ENCODE results near the gene KCNQ5.

KCNQ5 gene

GRCh38 chr6:72819609-72820008, 197.7 kb downstream of the KCNQ5 start:
- H3K79me2 ChIP-seq (ENCODE audit: control insufficient read depth, insufficient read depth, low read length, poor library complexity): peaks cover 2% of the 10 kb centered on the region
- WGBS (ENCODE audit: extremely low coverage, insufficient coverage, insufficient read length): no CpG with 5 or more reads among the region's 2 CpGs
- H4K91ac ChIP-seq (ENCODE audit: low read depth, low read length): no peak overlapping the region
- no peaks in the 10 kb centered on the region for H3K27me3 ChIP-seq (ENCODE audit: insufficient read depth, low read length)
- H2BK5ac ChIP-seq (ENCODE audit: low read depth, low read length, poor library complexity): peak overlapping the region; percentile 52
- no peaks in the 10 kb centered on the region for H3K36me3 ChIP-seq (ENCODE audit: control insufficient read depth in 1 of 2, insufficient read depth in 2 of 2, low read length in 2 of 2)
- no peak overlapping the region for H4K8ac ChIP-seq (ENCODE audit: low read depth, low read length)
- no peaks in the 10 kb centered on the region for H3K9me3 ChIP-seq (ENCODE audit: insufficient read depth, low read depth, low read length)
- H2AFZ ChIP-seq (ENCODE audit: insufficient read depth, low read length, poor library complexity): no peak overlapping the region
- DNase-seq: peak; percentile 79 to 87
- no peak overlapping the region for H2AK5ac ChIP-seq (ENCODE audit: low read length)
- H3K9ac ChIP-seq (ENCODE audit: low read length): no peak overlapping the region
- no peak overlapping the region for H3K4ac ChIP-seq (ENCODE audit: low read depth, low read length)
- H3K18ac ChIP-seq (ENCODE audit: low read length): no peak overlapping the region
- H3K27ac ChIP-seq (ENCODE audit: low read depth, low read length): peak overlapping the region; percentile 43
- H3K4me1 ChIP-seq (ENCODE audit: control insufficient read depth in 1 of 2, insufficient read depth in 2 of 2, low read length in 2 of 2): peaks cover 12 to 18% of the 10 kb centered on the region in 2 experiments
- no peak overlapping the region for H3K4me2 ChIP-seq (ENCODE audit: low read length)
- peaks cover 6% of the 10 kb centered on the region for H3K79me1 ChIP-seq (ENCODE audit: low read length)
- no peak overlapping the region for H4K12ac ChIP-seq (ENCODE audit: low read depth, low read length)
- no peak overlapping the region for H3K14ac ChIP-seq (ENCODE audit: low read length)
- H3K23ac ChIP-seq (ENCODE audit: low read length): no peak overlapping the region
- H2BK12ac ChIP-seq (ENCODE audit: low read length): no peak overlapping the region
- H3K4me3 ChIP-seq (ENCODE audit: low read depth, low read length): no peak overlapping the region
- no peak overlapping the region for H2BK120ac ChIP-seq (ENCODE audit: insufficient read depth, low read length, poor library complexity)

- Histone ChIP-seq H4K91ac (ENCODE audit: low read depth, low read length) (peak overlapping the region; percentile 43), H3K79me2 (ENCODE audit: control insufficient read depth, insufficient read depth, low read length, poor library complexity) (peaks cover 2% of the 10 kb centered on the region), H2AK5ac (ENCODE audit: low read length) (no peak overlapping the region), H3K27me3 (ENCODE audit: insufficient read depth, low read length) (no peaks in the 10 kb centered on the region), H3K14ac (ENCODE audit: low read length) (no peak overlapping the region), H2BK5ac (ENCODE audit: low read depth, low read length, poor library complexity) (no peak overlapping the region), H4K8ac (ENCODE audit: low read depth, low read length) (no peak overlapping the region), H2AFZ (ENCODE audit: insufficient read depth, low read length, poor library complexity) (no peak overlapping the region), H3K36me3 (ENCODE audit: control insufficient read depth in 1 of 2, insufficient read depth in 2 of 2, low read length in 2 of 2) (no peaks in the 10 kb centered on the region), H2BK12ac (ENCODE audit: low read length) (no peak overlapping the region), H3K18ac (ENCODE audit: low read length) (no peak overlapping the region), H3K9ac (ENCODE audit: low read length) (no peak overlapping the region), H3K27ac (ENCODE audit: low read depth, low read length) (peak overlapping the region; percentile 43), H3K4me2 (ENCODE audit: low read length) (no peak overlapping the region), H3K23ac (ENCODE audit: low read length) (no peak overlapping the region), H3K79me1 (ENCODE audit: low read length) (peaks cover 6% of the 10 kb centered on the region), H3K4me1 (ENCODE audit: control insufficient read depth in 1 of 2, insufficient read depth in 2 of 2, low read length in 2 of 2) (peaks cover 12 to 20% of the 10 kb centered on the region in 2 experiments), H3K4me3 (ENCODE audit: low read depth, low read length) (no peak overlapping the region), H4K12ac (ENCODE audit: low read depth, low read length) (no peak overlapping the region), H2BK120ac (ENCODE audit: insufficient read depth, low read length, poor library complexity) (no peak overlapping the region), H3K9me3 (ENCODE audit: insufficient read depth, low read depth, low read length) (no peaks in the 10 kb centered on the region), H3K4ac (ENCODE audit: low read depth, low read length) (no peak overlapping the region)
- WGBS (ENCODE audit: extremely low coverage, insufficient coverage, insufficient read length): no CpG with 5 or more reads among the region's 3 CpGs
- DNase-seq: no peak
These were observed 198.3 kb downstream of the KCNQ5 start for GRCh38 chr6:72820153-72820552.

- Histone ChIP-seq H3K79me2 (ENCODE audit: control insufficient read depth, insufficient read depth, low read length, poor library complexity) (peaks cover 2% of the 10 kb centered on the region), H2BK5ac (ENCODE audit: low read depth, low read length, poor library complexity) (no peak overlapping the region), H3K79me1 (ENCODE audit: low read length) (peaks cover 6% of the 10 kb centered on the region), H3K36me3 (ENCODE audit: control insufficient read depth in 1 of 2, insufficient read depth in 2 of 2, low read length in 2 of 2) (no peaks in the 10 kb centered on the region), H2AFZ (ENCODE audit: insufficient read depth, low read length, poor library complexity) (no peak overlapping the region), H3K4me1 (ENCODE audit: control insufficient read depth in 1 of 2, insufficient read depth in 2 of 2, low read length in 2 of 2) (peaks cover 16 to 25% of the 10 kb centered on the region in 2 experiments), H3K27me3 (ENCODE audit: insufficient read depth, low read length) (no peaks in the 10 kb centered on the region), H3K18ac (ENCODE audit: low read length) (no peak overlapping the region), H2BK120ac (ENCODE audit: insufficient read depth, low read length, poor library complexity) (no peak overlapping the region), H3K23ac (ENCODE audit: low read length) (no peak overlapping the region), H3K4ac (ENCODE audit: low read depth, low read length) (no peak overlapping the region), H4K91ac (ENCODE audit: low read depth, low read length) (no peak overlapping the region), H2AK5ac (ENCODE audit: low read length) (no peak overlapping the region), H2BK12ac (ENCODE audit: low read length) (no peak overlapping the region), H4K12ac (ENCODE audit: low read depth, low read length) (no peak overlapping the region), H3K9ac (ENCODE audit: low read length) (no peak overlapping the region), H4K8ac (ENCODE audit: low read depth, low read length) (no peak overlapping the region), H3K4me2 (ENCODE audit: low read length) (no peak overlapping the region), H3K27ac (ENCODE audit: low read depth, low read length) (no peak overlapping the region), H3K9me3 (ENCODE audit: insufficient read depth, low read depth, low read length) (no peaks in the 10 kb centered on the region), H3K4me3 (ENCODE audit: low read depth, low read length) (no peak overlapping the region), H3K14ac (ENCODE audit: low read length) (no peak overlapping the region)
- DNase-seq: no peak
- no CpG with 5 or more reads among the region's 1 CpG for WGBS (ENCODE audit: extremely low coverage, insufficient coverage, insufficient read length)
These were observed 199.0 kb downstream of the KCNQ5 start for GRCh38 chr6:72820906-72821305.

GRCh38 chr6:72822023-72822422, 200.2 kb downstream of the KCNQ5 start:
- H3K4me3 ChIP-seq (ENCODE audit: low read depth, low read length): no peak overlapping the region
- no CpG with 5 or more reads among the region's 1 CpG for WGBS (ENCODE audit: extremely low coverage, insufficient coverage, insufficient read length)
- no peak overlapping the region for H4K8ac ChIP-seq (ENCODE audit: low read depth, low read length)
- H3K4ac ChIP-seq (ENCODE audit: low read depth, low read length): no peak overlapping the region
- peaks cover 2% of the 10 kb centered on the region for H3K79me2 ChIP-seq (ENCODE audit: control insufficient read depth, insufficient read depth, low read length, poor library complexity)
- no peak for DNase-seq
- no peak overlapping the region for H3K18ac ChIP-seq (ENCODE audit: low read length)
- no peak overlapping the region for H2BK12ac ChIP-seq (ENCODE audit: low read length)
- peak overlapping the region; percentile 46 for H2BK120ac ChIP-seq (ENCODE audit: insufficient read depth, low read length, poor library complexity)
- no peak overlapping the region for H2AFZ ChIP-seq (ENCODE audit: insufficient read depth, low read length, poor library complexity)
- no peak overlapping the region for H4K12ac ChIP-seq (ENCODE audit: low read depth, low read length)
- no peaks in the 10 kb centered on the region for H3K36me3 ChIP-seq (ENCODE audit: control insufficient read depth in 1 of 2, insufficient read depth in 2 of 2, low read length in 2 of 2)
- H3K27ac ChIP-seq (ENCODE audit: low read depth, low read length): no peak overlapping the region
- H2AK5ac ChIP-seq (ENCODE audit: low read length): no peak overlapping the region
- no peak overlapping the region for H4K91ac ChIP-seq (ENCODE audit: low read depth, low read length)
- H3K4me1 ChIP-seq (ENCODE audit: control insufficient read depth in 1 of 2, insufficient read depth in 2 of 2, low read length in 2 of 2): peaks cover 16 to 25% of the 10 kb centered on the region in 2 experiments
- no peak overlapping the region for H2BK5ac ChIP-seq (ENCODE audit: low read depth, low read length, poor library complexity)
- H3K9me3 ChIP-seq (ENCODE audit: insufficient read depth, low read depth, low read length): no peaks in the 10 kb centered on the region
- no peaks in the 10 kb centered on the region for H3K27me3 ChIP-seq (ENCODE audit: insufficient read depth, low read length)
- no peak overlapping the region for H3K4me2 ChIP-seq (ENCODE audit: low read length)
- H3K79me1 ChIP-seq (ENCODE audit: low read length): peaks cover 6% of the 10 kb centered on the region
- H3K9ac ChIP-seq (ENCODE audit: low read length): no peak overlapping the region
- no peak overlapping the region for H3K23ac ChIP-seq (ENCODE audit: low read length)
- no peak overlapping the region for H3K14ac ChIP-seq (ENCODE audit: low read length)
